ENCODE data around the gene ZYX. TPM values are rescaled to one million over a fixed set of nuclear protein-coding genes. Genes with fewer than 3 reads are reported as not detected.
A peak's percentile ranks its signal among the peaks of the same experiment; 100 is the strongest.

ZYX gene
- total RNA-seq, 1 experiment from 2014 or later = 237 TPM

DNA sequence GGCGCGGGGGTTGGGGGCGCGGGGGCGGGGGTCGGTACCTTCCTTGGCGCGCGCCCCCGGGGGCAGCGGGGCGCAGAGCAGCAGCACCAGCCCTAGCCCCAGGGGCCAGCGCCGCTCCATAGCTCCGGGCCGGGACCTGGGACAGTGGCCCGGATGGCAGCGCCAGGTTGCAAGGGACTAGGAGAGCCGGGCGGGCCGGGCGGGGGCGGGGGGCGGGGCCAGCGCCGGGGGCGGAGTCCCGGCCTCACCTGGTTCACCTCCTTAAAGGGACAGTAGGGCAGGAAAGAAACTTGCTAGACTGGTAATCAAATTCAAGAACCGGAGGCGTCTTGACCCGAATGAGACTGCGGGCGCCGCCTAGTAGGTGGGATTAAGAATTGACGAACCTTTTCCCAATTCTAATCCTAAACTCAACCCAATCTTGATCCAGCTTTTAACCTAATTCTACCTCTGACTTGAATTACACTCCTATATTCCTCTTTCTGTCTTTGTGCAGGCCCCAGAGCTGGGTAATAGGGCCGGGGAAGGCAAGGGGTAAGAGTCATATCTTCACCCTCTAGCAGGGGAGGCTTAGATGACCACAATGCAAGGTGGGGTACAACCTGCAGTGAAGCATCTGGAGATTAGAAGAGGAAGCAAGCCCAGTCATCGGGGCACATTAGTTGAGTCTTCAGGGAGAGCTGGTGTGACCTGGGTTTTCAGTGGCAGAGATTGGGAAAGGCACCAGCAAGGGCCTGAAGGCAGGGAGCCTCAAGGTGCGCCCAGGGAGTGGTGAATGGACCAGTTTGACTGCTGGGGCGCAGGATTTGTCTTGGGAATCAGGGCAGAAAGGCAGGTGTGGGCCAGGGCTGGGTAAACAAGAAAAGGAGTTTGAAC lies 27.8 kb downstream of the ZYX start, which contains the start of gene EPHA1:
TSS of gene EPHA1 (minus strand) at position 171 of the 876 bp plus-strand sequence. CDS start at position 120, 51 bp downstream.
- no CpG with 5 or more reads among the region's 39 CpGs for WGBS (ENCODE audit: extremely low coverage, insufficient read length, low lambda C conversion rate)
- H3K18ac ChIP-seq (ENCODE audit: insufficient read length, low read depth, low read length) = peak within 1 kb of the TSS; percentile 75
- Mint-ChIP-seq H3K4me3 (peak within 1 kb of the TSS; percentile 87 to 96), H3K27ac (peak within 1 kb of the TSS; percentile 83 to 97 (median 94)), H3K36me3 (ENCODE audit: insufficient read depth in 1 of 3, low read depth in 3 of 3) (peaks cover 22 to 27% (median 24%) of the 10 kb centered on the region in 3 experiments), H3K27me3 (ENCODE audit: low read depth) (no peaks in the 10 kb centered on the region), H3K4me1 (peaks cover 81 to 82% of the 10 kb centered on the region in 2 experiments), H3K9me3 (no peaks in the 10 kb centered on the region)
- H2AK5ac ChIP-seq (ENCODE audit: insufficient read length, low read length) = no peak within 1 kb of the TSS
- no peak within 1 kb of the TSS for H4K8ac ChIP-seq (replicated peaks; ENCODE audit: insufficient read length, low read depth, low read length)
- no peak within 1 kb of the TSS for H2AFZ ChIP-seq (ENCODE audit: low read length)
- TF ChIP-seq, protein P1, sequence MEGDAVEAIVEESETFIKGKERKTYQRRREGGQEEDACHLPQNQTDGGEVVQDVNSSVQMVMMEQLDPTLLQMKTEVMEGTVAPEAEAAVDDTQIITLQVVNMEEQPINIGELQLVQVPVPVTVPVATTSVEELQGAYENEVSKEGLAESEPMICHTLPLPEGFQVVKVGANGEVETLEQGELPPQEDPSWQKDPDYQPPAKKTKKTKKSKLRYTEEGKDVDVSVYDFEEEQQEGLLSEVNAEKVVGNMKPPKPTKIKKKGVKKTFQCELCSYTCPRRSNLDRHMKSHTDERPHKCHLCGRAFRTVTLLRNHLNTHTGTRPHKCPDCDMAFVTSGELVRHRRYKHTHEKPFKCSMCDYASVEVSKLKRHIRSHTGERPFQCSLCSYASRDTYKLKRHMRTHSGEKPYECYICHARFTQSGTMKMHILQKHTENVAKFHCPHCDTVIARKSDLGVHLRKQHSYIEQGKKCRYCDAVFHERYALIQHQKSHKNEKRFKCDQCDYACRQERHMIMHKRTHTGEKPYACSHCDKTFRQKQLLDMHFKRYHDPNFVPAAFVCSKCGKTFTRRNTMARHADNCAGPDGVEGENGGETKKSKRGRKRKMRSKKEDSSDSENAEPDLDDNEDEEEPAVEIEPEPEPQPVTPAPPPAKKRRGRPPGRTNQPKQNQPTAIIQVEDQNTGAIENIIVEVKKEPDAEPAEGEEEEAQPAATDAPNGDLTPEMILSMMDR (conservative IDR thresholded peaks at IDR 0.05) = peak; percentile 75
- H3K79me1 ChIP-seq (ENCODE audit: insufficient read depth, low read depth, low read length, poor library complexity, severe bottlenecking) = no peaks in the 10 kb centered on the region
- H3K27ac ChIP-seq (ENCODE audit: insufficient read length, low read depth, low read length) = no peak within 1 kb of the TSS
- H4K5ac ChIP-seq (ENCODE audit: insufficient read length, low read depth, low read length) = no peak within 1 kb of the TSS
- no peak within 1 kb of the TSS for H3K56ac ChIP-seq (ENCODE audit: insufficient read length, low read depth, low read length)
- no peaks in the 10 kb centered on the region for H3K27me3 ChIP-seq (ENCODE audit: insufficient read depth, low read length)
- H3K9ac ChIP-seq (ENCODE audit: extremely low read depth, insufficient read length, low read length) = peak within 1 kb of the TSS; percentile 65
- no peak within 1 kb of the TSS for H4K91ac ChIP-seq (ENCODE audit: insufficient read length, low read depth, low read length)
- H3K23me2 ChIP-seq (ENCODE audit: insufficient read length, low read depth, low read length, poor library complexity, severe bottlenecking) = peaks cover 10% of the 10 kb centered on the region
- no peak within 1 kb of the TSS for H3K4ac ChIP-seq (ENCODE audit: low read depth, low read length)
- H2BK12ac ChIP-seq (ENCODE audit: insufficient read length, low read depth, low read length) = no peak within 1 kb of the TSS
- H3K9me3 ChIP-seq (ENCODE audit: control insufficient read depth, low read depth, low read length) = no peaks in the 10 kb centered on the region
- H3K4me1 ChIP-seq (ENCODE audit: insufficient read depth, low read length) = peaks cover 35% of the 10 kb centered on the region
- no peak within 1 kb of the TSS for H3K23ac ChIP-seq (ENCODE audit: insufficient read length, low read depth, low read length)
- no peak within 1 kb of the TSS for H2BK15ac ChIP-seq (ENCODE audit: low read depth, low read length)
- peak within 1 kb of the TSS; percentile 83; the same call in 1 of the 2 replicates for H3K14ac ChIP-seq (ENCODE audit: insufficient read depth, low read length)
- peak; percentile 97 for DNase-seq
- peak within 1 kb of the TSS; percentile 87 for H3K4me2 ChIP-seq (ENCODE audit: insufficient read depth, insufficient read length, low read length)
- H2BK120ac ChIP-seq (ENCODE audit: low read depth, low read length, poor library complexity, severe bottlenecking) = no peak within 1 kb of the TSS
- H3T11ph ChIP-seq (ENCODE audit: low read length) = no peak within 1 kb of the TSS
- peaks cover 10% of the 10 kb centered on the region; the same call in 1 of the 2 replicates for H3K79me2 ChIP-seq (ENCODE audit: insufficient read depth, low read length)
- H2BK5ac ChIP-seq (ENCODE audit: insufficient read length, low read length) = peak within 1 kb of the TSS; percentile 24
- H2BK20ac ChIP-seq (ENCODE audit: low read depth, low read length, poor library complexity, severe bottlenecking) = no peak within 1 kb of the TSS
- no peaks in the 10 kb centered on the region for H4K20me1 ChIP-seq (ENCODE audit: control insufficient read depth, insufficient read depth, insufficient read length)
